HEK293 (cell line): ENCODE data around the gene DHX8.
"Not testable (repeated sequence)": the region's sequence is repeated elsewhere in the genome, so short reads cannot be mapped to it uniquely, and the experiment has no call there.

Source experiments
- CTCF ChIP-seq: fragments of 450-650 bp; formaldehyde crosslinking; IDR thresholded peaks from 2 replicates; pipeline ENCODE4 v1.5.1; 2016; ENCODE audit warnings: missing biosample characterization, missing genetic modification characterization
- GLIS1 ChIP-seq: fragments of 450-650 bp; formaldehyde crosslinking; IDR thresholded peaks from 2 replicates; pipeline ENCODE4 v1.5.1; 2016; ENCODE audit warnings: missing biosample characterization, missing genetic modification characterization
- OVOL3 ChIP-seq: fragments of 450-650 bp; formaldehyde crosslinking; IDR thresholded peaks from 2 replicates; pipeline ENCODE4 v1.5.1; 2016; ENCODE audit warnings: missing biosample characterization, missing genetic modification characterization
- PBX3 ChIP-seq: sonication (generic); formaldehyde crosslinking; IDR thresholded peaks from 2 replicates; pipeline ENCODE4 v1.8.1; 2022; ENCODE audit warnings: mild to moderate bottlenecking, moderate library complexity, missing genetic modification reagents
- REPIN1 ChIP-seq: fragments of 450-650 bp; formaldehyde crosslinking; IDR thresholded peaks from 2 replicates; pipeline ENCODE4 v1.5.1; 2017; ENCODE audit warnings: missing biosample characterization, missing genetic modification characterization, low read depth
- REST ChIP-seq: fragments of 450-650 bp; formaldehyde crosslinking; IDR thresholded peaks from 2 replicates; pipeline ENCODE4 v1.5.1; 2016; ENCODE audit warnings: missing biosample characterization, missing genetic modification characterization
- ZFP3 ChIP-seq: fragments of 450-650 bp; formaldehyde crosslinking; IDR thresholded peaks from 2 replicates; pipeline ENCODE4 v1.5.1; 2016; ENCODE audit warnings: low read depth, missing biosample characterization, missing genetic modification characterization
- ZNF2 ChIP-seq: fragments of 450-650 bp; formaldehyde crosslinking; IDR thresholded peaks from 2 replicates; pipeline ENCODE4 v1.5.1; 2016; ENCODE audit warnings: missing biosample characterization, missing genetic modification characterization
- ZNF423 ChIP-seq: fragments of 450-650 bp; formaldehyde crosslinking; IDR thresholded peaks from 2 replicates; pipeline ENCODE4 v1.5.1; 2016; ENCODE audit warnings: missing biosample characterization, missing genetic modification characterization
- ZNF843 ChIP-seq: fragments of 450-650 bp; formaldehyde crosslinking; IDR thresholded peaks from 2 replicates; pipeline ENCODE4 v1.5.1; 2016; ENCODE audit warnings: missing biosample characterization, missing genetic modification characterization
- TF ChIP-seq, protein P1 (sequence below): fragments of 450-650 bp; formaldehyde crosslinking; IDR thresholded peaks from 2 replicates; pipeline ENCODE4 v1.5.1; 2016; ENCODE audit warnings: missing biosample characterization, missing genetic modification characterization

DNA sequence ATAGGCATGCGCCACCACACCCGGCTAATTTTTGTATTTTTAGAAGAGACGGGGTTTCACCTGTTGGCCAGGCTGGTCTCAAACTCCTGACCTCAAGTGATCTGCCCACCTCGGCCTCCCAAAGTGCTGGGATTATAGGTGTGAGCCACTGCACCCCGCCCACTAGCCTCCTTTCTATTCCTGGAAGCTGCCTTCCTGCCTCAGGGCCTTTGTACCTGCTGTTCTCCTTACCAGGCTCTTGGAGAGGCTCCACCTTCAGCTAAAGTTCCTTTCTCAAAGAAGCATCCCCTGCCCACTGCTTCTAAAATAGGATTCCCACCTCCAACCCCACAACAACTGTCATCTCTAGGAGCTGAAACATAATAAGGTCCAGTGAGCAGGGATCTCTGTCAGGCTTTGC, 23.9 kb upstream of the DHX8 start:
- TF ChIP-seq CTCF; REPIN1 (tag by site-specific recombination); ZNF843 (tag by site-specific recombination); OVOL3 (tag by site-specific recombination); GLIS1; ZFP3; REST (tag by site-specific recombination); ZNF2; PBX3 (CRISPR knock-in tag); ZNF423 (tag by site-specific recombination): not testable (repeated sequence)
- TF ChIP-seq, protein P1, sequence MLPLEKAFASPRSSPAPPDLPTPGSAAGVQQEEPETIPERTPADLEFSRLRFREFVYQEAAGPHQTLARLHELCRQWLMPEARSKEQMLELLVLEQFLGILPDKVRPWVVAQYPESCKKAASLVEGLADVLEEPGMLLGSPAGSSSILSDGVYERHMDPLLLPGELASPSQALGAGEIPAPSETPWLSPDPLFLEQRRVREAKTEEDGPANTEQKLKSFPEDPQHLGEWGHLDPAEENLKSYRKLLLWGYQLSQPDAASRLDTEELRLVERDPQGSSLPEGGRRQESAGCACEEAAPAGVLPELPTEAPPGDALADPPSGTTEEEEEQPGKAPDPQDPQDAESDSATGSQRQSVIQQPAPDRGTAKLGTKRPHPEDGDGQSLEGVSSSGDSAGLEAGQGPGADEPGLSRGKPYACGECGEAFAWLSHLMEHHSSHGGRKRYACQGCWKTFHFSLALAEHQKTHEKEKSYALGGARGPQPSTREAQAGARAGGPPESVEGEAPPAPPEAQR (tag by site-specific recombination) = not testable (repeated sequence)
